Upper lobe of right lung (tissue), 1 donor: ENCODE measurements around the gene UBAC2. TPM values are rescaled to one million over a fixed set of nuclear protein-coding genes. Genes with fewer than 3 reads are reported as not detected.

ENCODE experiments used
- ATAC-seq: fragments of 200-7000 bp; cut with Tn5 transposase; one replicate; pipeline ENCODE4 v1.9.1; 2020; ENCODE audit warnings: mild to moderate bottlenecking, moderate library complexity
- DNase-seq: peaks from one replicate; pipeline ENCODE4 v3.0.0-alpha.2; 2020
- H3K27ac ChIP-seq: fragments of 200-600 bp; one replicate; pipeline ENCODE4 v1.8.0; 2022
- H3K27me3 ChIP-seq: fragments of 200-600 bp; one replicate; pipeline ENCODE4 v1.8.0; 2022; ENCODE audit warnings: mild to moderate bottlenecking
- H3K36me3 ChIP-seq: fragments of 200-600 bp; one replicate; pipeline ENCODE4 v1.8.0; 2022
- H3K4me1 ChIP-seq: fragments of 200-600 bp; one replicate; pipeline ENCODE4 v1.8.0; 2022
- H3K4me3 ChIP-seq: fragments of 200-600 bp; one replicate; pipeline ENCODE4 v1.8.0; 2022; ENCODE audit warnings: mild to moderate bottlenecking
- H3K9me3 ChIP-seq: fragments of 200-600 bp; one replicate; pipeline ENCODE4 v1.8.0; 2022
- CTCF ChIP-seq: fragments of 200-600 bp; IDR thresholded peaks from one replicate; pipeline ENCODE4 v1.8.0; 2022; ENCODE audit warnings: antibody characterized with exemption
- intact Hi-C: fragments of 100-400 bp; cut with DNase I; formaldehyde crosslinking; loops from one replicate; pipeline ENCODE4 v1.11.0; 2022
- total RNA-seq: library from RNA; stranded (reverse); fragmentation: NEBNext Ultra II Directional; extraction: Animal tissue kit (Norgen Biotek cat#: 25700); gene quantifications from one replicate; pipeline ENCODE4 v1.2.1, GENCODE V29; 2021
- donor health status: DM: no; HTN: yes; CAD: no; lungs with severe emphysema.

UBAC2 gene
- total RNA-seq, 1 donor from 2014 or later = 50.2 TPM

GRCh38 chr13:99268822-99269221 is 68.2 kb downstream of the UBAC2 start:
- H3K27me3 ChIP-seq = no peaks in the 10 kb centered on the region
- no peak for ATAC-seq
- no peaks in the 10 kb centered on the region for H3K36me3 ChIP-seq
- no peak overlapping the region for H3K27ac ChIP-seq
- no peaks in the 10 kb centered on the region for H3K4me1 ChIP-seq
- intact Hi-C loops = no loop called here
- DNase-seq = no peak
- H3K4me3 ChIP-seq = no peak overlapping the region
- H3K9me3 ChIP-seq = no peaks in the 10 kb centered on the region
- no peak for TF ChIP-seq CTCF

GRCh38 chr13:99269627-99270241 is 69.1 kb downstream of the UBAC2 start:
- ATAC-seq = peak; percentile 87
- no peak overlapping the region for H3K27ac ChIP-seq

GRCh38 chr13:99270518-99270917 is 69.9 kb downstream of the UBAC2 start:
- ATAC-seq (no peak), DNase-seq (no peak)
- Histone ChIP-seq H3K27me3 (no peaks in the 10 kb centered on the region), H3K4me3 (no peak overlapping the region), H3K36me3 (no peaks in the 10 kb centered on the region), H3K4me1 (no peaks in the 10 kb centered on the region), H3K9me3 (no peaks in the 10 kb centered on the region), H3K27ac (no peak overlapping the region)
- TF ChIP-seq CTCF = no peak
- intact Hi-C loops = loop anchor here (10.0 kb wide), 1 partner anchor 164 kb away; no protein-coding TSS in a partner anchor

More at GRCh38 chr13:99269627-99270241, 69.1 kb downstream of the UBAC2 start:
- H3K4me1 ChIP-seq = no peaks in the 10 kb centered on the region
- peak; percentile 71 for TF ChIP-seq CTCF
- H3K4me3 ChIP-seq = no peak overlapping the region
- H3K36me3 ChIP-seq = no peaks in the 10 kb centered on the region
- H3K27me3 ChIP-seq = no peaks in the 10 kb centered on the region
- H3K9me3 ChIP-seq = no peaks in the 10 kb centered on the region
- intact Hi-C loops = loop anchor here (10.0 kb wide), 1 partner anchor 165 kb away; no protein-coding TSS in a partner anchor
- DNase-seq = no peak

GRCh38 chr13:99271249-99271648 is 70.6 kb downstream of the UBAC2 start:
- H3K4me3 ChIP-seq = no peak overlapping the region
- H3K27me3 ChIP-seq = no peaks in the 10 kb centered on the region
- DNase-seq (no peak), ATAC-seq (no peak)
- intact Hi-C loops = loop anchor here (10.0 kb wide), 1 partner anchor 164 kb away; no protein-coding TSS in a partner anchor
- no peak for TF ChIP-seq CTCF
- no peaks in the 10 kb centered on the region for H3K4me1 ChIP-seq
- no peaks in the 10 kb centered on the region for H3K36me3 ChIP-seq
- H3K9me3 ChIP-seq = no peaks in the 10 kb centered on the region
- peak overlapping the region; percentile 15 for H3K27ac ChIP-seq

- no peak overlapping the region for H3K4me3 ChIP-seq
- no peaks in the 10 kb centered on the region for H3K4me1 ChIP-seq
- DNase-seq = no peak
- ATAC-seq = no peak
- no peaks in the 10 kb centered on the region for H3K36me3 ChIP-seq
- no peaks in the 10 kb centered on the region for H3K9me3 ChIP-seq
- H3K27ac ChIP-seq = no peak overlapping the region
- no peaks in the 10 kb centered on the region for H3K27me3 ChIP-seq
- intact Hi-C loops = loop anchor here (10.0 kb wide), 1 partner anchor 162 kb away; no protein-coding TSS in a partner anchor
- TF ChIP-seq CTCF = no peak
Measured at GRCh38 chr13:99272481-99272880, 71.8 kb downstream of the UBAC2 start.
